ENCODE results near the gene VKORC1. TPM values are rescaled to one million over a fixed set of nuclear protein-coding genes. Genes with fewer than 3 reads are reported as not detected.

Gene VKORC1
- total RNA-seq, 1 donor from 2014 or later = 139 TPM

DNA sequence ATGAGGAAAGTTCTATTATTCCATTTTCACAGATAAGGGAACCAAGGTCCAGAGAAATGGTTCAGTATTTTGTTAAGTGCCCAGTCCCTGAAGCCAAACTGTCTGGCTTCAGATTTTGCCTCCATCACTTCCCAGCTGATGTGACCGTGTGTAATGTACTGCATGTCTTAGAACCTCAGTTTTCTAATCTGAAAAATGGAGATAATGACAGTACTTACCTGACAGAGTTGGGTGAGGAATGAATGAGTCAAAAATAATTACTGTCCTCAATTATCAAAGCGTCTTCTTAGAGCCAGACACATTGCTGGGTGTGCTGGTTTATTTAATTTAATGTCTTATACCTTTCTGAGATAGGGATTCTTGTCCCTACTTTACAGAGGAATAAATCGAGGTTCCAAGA lies 27.3 kb downstream of the VKORC1 start:
- no peak for DNase-seq (ENCODE audit: low read depth)
- Histone ChIP-seq H3K4me3 (ENCODE audit: low read depth, low read length) (no peak overlapping the region), H3K27me3 (ENCODE audit: control insufficient read depth, insufficient read depth, low read length) (no peaks in the 10 kb centered on the region), H3K36me3 (ENCODE audit: control insufficient read depth, insufficient read depth, low read length) (no peaks in the 10 kb centered on the region)
- TF ChIP-seq, protein P1, sequence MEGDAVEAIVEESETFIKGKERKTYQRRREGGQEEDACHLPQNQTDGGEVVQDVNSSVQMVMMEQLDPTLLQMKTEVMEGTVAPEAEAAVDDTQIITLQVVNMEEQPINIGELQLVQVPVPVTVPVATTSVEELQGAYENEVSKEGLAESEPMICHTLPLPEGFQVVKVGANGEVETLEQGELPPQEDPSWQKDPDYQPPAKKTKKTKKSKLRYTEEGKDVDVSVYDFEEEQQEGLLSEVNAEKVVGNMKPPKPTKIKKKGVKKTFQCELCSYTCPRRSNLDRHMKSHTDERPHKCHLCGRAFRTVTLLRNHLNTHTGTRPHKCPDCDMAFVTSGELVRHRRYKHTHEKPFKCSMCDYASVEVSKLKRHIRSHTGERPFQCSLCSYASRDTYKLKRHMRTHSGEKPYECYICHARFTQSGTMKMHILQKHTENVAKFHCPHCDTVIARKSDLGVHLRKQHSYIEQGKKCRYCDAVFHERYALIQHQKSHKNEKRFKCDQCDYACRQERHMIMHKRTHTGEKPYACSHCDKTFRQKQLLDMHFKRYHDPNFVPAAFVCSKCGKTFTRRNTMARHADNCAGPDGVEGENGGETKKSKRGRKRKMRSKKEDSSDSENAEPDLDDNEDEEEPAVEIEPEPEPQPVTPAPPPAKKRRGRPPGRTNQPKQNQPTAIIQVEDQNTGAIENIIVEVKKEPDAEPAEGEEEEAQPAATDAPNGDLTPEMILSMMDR (IDR thresholded peaks at IDR 0.05; ENCODE audit: insufficient read depth, low read length, poor library complexity, severe bottlenecking) = no peak

DNA sequence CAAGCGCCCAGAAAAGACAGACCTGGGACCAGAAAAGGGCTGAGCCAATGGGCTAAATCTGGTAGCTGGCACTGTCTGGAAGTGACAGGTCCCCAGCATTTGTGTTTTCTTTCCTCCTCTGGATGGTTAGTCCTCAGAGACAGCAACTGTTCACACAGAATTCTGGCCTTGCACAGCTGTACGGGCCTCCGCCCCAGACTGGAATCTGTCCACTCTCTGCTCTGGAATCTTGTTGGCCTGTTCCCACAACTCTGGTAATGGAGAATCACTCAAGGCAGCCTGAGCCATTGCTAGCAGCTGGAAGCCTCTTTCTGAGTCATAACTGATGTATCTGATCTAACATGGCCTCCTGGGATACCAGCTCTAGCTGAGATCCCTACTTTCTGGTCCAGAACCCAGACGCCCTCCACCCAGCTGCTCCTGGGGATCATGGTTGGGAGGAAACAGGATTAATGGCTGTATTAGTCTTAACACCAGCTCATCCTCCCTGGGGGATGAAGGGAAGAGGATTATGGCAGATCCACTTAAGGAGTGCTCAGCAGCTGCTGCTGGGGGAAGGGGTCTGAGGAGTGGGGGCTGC lies 29.6 kb downstream of the VKORC1 start:
- TF ChIP-seq, protein P1 (IDR thresholded peaks at IDR 0.05; ENCODE audit: insufficient read depth, low read length, poor library complexity, severe bottlenecking) = no peak
- no peak overlapping the region for H3K4me3 ChIP-seq (ENCODE audit: low read depth, low read length)
- DNase-seq (ENCODE audit: low read depth) = no peak
- H3K36me3 ChIP-seq (ENCODE audit: control insufficient read depth, insufficient read depth, low read length) = no peaks in the 10 kb centered on the region
- H3K27me3 ChIP-seq (ENCODE audit: control insufficient read depth, insufficient read depth, low read length) = no peaks in the 10 kb centered on the region

DNA sequence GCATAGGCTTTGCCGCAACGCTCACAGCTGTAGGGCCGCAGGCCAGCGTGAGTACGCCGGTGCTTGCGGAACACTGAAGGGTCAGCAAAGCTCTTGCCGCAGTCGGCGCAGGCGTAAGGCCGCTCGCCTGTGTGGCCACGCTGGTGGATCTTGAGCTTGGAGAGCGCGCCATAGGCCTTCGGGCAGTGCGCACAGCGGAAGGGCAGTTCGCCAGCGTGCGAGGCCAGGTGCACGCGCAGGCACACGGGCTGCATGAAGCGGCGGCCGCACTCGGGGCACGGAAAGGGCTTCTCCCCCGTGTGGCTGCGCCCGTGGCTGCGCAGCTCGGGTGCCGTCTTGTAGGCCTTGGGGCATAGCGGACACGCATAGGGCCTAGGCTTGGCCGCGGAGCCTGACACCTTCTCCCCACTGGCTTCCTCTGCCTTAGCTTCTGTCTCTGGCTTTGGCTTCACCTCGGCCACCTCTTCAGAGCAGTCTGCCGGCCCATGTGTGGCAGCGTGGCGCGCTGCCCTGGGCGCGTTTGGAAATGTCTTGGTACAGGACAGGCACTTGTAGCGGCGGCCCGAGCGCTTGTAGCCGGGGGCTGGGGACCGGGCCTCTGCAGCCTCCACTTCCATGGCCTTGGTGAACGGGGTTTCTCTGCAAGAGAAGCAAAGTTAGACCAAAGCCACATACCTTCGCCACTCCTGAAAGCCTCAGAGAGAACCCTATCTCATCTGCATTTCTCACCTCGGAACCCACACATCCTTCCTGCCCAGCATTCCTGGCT lies 30.6 kb downstream of the VKORC1 start:
- no peak for DNase-seq (ENCODE audit: low read depth)
- Histone ChIP-seq H3K4me3 (ENCODE audit: low read depth, low read length) (no peak overlapping the region), H3K27me3 (ENCODE audit: control insufficient read depth, insufficient read depth, low read length) (no peaks in the 10 kb centered on the region), H3K36me3 (ENCODE audit: control insufficient read depth, insufficient read depth, low read length) (no peaks in the 10 kb centered on the region)
- TF ChIP-seq, protein P1 (IDR thresholded peaks at IDR 0.05; ENCODE audit: insufficient read depth, low read length, poor library complexity, severe bottlenecking) = no peak

DNA sequence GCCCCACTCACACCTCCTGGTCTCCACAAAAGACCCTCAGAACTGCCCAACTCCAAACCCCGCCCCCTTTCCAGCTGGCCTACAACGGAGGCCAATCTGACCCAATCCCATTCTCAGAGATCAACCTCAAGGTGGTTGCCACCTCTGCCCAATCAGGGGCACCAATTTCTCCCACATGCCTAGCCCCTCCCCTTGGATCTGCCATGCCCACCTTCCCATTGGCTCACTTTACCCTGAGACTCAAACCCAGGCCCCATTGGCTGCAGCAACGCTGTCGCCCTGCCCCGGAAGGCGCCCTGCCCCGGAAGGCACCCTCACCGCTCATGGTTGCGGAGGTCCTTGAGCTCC lies 31.1 kb downstream of the VKORC1 start:
- no peaks in the 10 kb centered on the region for H3K36me3 ChIP-seq (ENCODE audit: control insufficient read depth, insufficient read depth, low read length)
- TF ChIP-seq, protein P1 (IDR thresholded peaks at IDR 0.05; ENCODE audit: insufficient read depth, low read length, poor library complexity, severe bottlenecking) = no peak
- no peak overlapping the region for H3K4me3 ChIP-seq (ENCODE audit: low read depth, low read length)
- DNase-seq (ENCODE audit: low read depth) = no peak
- H3K27me3 ChIP-seq (ENCODE audit: control insufficient read depth, insufficient read depth, low read length) = no peaks in the 10 kb centered on the region

DNA sequence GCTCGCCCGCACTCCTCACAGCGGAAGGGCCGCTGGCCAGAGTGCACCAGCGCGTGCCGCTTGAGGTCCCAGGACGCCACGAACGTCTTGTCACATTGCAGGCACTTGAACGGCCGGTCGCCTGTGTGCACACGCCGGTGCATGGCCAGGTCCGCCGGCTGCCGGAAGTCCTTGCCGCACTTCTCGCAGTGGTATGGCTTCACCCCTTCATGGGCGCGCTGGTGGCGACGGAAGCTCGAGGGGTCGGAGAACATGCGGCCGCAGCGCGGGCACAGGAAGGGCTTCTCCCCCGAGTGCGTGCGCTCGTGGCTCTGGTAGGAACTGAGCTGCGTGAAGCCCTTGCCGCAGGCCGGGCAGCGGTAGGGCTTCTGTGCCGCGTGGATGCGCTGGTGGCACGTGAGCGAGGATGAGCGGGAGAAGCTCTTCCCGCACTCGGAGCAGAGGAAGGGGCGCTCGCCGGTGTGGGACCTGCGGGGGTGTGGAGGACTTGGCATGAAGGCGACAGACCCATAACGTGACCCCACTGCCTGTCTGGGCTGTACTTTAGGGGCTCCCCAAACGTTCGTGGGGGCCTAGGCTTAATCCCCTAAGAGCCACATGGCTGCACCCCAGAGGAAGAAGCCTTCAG lies 32.7 kb downstream of the VKORC1 start:
- H3K4me3 ChIP-seq (ENCODE audit: low read depth, low read length) = no peak overlapping the region
- no peak for DNase-seq (ENCODE audit: low read depth)
- TF ChIP-seq, protein P1 (IDR thresholded peaks at IDR 0.05; ENCODE audit: insufficient read depth, low read length, poor library complexity, severe bottlenecking) = no peak
- no peaks in the 10 kb centered on the region for H3K27me3 ChIP-seq (ENCODE audit: control insufficient read depth, insufficient read depth, low read length)
- no peaks in the 10 kb centered on the region for H3K36me3 ChIP-seq (ENCODE audit: control insufficient read depth, insufficient read depth, low read length)
